ENCODE measurements around the gene SMARCD3. TPM values are rescaled to one million over a fixed set of nuclear protein-coding genes. Genes with fewer than 3 reads are reported as not detected.
A peak's percentile ranks its signal among the peaks of the same experiment; 100 is the strongest.

Gene SMARCD3
- total and polyA plus RNA-seq, 12 donors, result 77.7 to 175 (median 97.6) TPM

DNA sequence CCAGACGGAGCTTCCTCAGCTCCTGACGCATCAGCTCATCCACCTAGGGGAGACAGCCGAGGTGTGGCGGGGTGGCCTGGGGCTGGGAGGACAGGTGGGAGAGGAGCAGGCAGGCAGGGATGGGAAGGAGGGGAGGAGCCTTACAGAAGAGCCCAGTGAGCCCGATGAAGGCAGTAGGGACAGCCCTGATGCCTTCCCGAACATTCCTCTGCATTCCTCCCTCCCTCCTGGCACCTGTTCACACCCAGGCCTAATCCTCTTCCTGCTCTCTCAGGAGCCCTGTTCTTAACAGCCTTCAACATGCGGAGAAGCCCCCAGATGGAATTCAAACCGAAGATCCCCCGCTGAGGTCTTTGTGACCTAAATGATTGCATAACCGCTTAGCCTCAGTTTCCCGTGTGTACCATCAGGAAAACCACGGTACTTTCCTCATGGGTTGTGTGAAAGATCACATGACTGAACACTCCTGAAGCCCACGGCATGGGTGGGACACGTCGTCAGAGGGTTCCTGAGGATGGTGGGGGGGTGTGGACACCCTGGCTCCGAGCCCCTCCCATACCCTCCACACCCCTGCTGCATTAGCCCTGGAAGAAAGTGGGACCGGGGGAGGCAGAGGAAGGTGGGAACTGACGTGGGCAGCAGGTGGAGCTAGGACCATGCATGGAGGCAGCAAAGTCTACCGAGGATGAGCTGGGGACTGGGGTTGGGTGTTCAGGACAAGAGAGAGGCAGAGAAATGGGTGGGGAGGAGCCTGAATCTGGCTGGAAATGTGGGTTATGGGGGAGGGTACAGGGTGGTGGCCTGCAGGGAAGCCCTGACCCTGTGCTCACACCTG lies 52.7 kb downstream of the SMARCD3 start:
- Histone ChIP-seq H3K27ac (no peak overlapping the region), H3K36me3 (no peaks in the 10 kb centered on the region), H3K4me3 (no peak overlapping the region), H3K4me1 (peaks cover 0 to 8% (median 0%) of the 10 kb centered on the region in 9 donors), H3K27me3 (peaks cover 0 to 18% (median 5%) of the 10 kb centered on the region in 7 donors), H3K9me3 (no peaks in the 10 kb centered on the region)
- no peak for DNase-seq
- no peak for ATAC-seq
- TF ChIP-seq, protein P1, sequence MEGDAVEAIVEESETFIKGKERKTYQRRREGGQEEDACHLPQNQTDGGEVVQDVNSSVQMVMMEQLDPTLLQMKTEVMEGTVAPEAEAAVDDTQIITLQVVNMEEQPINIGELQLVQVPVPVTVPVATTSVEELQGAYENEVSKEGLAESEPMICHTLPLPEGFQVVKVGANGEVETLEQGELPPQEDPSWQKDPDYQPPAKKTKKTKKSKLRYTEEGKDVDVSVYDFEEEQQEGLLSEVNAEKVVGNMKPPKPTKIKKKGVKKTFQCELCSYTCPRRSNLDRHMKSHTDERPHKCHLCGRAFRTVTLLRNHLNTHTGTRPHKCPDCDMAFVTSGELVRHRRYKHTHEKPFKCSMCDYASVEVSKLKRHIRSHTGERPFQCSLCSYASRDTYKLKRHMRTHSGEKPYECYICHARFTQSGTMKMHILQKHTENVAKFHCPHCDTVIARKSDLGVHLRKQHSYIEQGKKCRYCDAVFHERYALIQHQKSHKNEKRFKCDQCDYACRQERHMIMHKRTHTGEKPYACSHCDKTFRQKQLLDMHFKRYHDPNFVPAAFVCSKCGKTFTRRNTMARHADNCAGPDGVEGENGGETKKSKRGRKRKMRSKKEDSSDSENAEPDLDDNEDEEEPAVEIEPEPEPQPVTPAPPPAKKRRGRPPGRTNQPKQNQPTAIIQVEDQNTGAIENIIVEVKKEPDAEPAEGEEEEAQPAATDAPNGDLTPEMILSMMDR (IDR thresholded peaks at IDR 0.05), result no peak
- WGBS, 2 donors, result 59 to 65% methylated on average over 18 to 19 of the region's 19 CpGs
- intact Hi-C loops (cut with DNase I), result no loop called here

DNA sequence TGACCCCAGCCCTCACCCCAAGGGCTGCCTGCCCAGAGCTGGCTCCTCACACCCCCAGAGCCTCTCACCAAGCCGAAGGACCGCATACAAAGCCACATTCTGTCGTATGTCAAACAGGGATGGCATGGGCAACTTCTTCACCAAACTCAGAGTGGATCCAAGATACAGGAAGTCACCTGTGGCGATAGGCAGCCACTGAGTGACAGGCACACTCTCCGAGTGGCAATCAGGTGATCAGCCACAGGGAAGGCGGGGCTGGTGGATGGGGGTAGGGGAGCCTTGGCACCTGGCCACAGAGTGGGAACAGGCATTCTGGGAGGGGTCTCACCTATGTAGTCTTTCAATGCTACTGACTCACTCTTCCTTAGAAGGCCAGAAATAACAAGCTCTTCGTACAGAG lies 54.3 kb downstream of the SMARCD3 start:
- TF ChIP-seq, protein P1 (IDR thresholded peaks at IDR 0.05), result no peak
- no peaks in the 10 kb centered on the region for H3K36me3 ChIP-seq
- WGBS, 2 donors, result 75 to 86% methylated on average over 7 of the region's 7 CpGs
- no peak for DNase-seq
- H3K27ac ChIP-seq, result no peak overlapping the region
- H3K27me3 ChIP-seq, result peaks cover 0 to 12% (median 3%) of the 10 kb centered on the region in 7 donors
- no peak overlapping the region for H3K4me3 ChIP-seq
- no peaks in the 10 kb centered on the region for H3K9me3 ChIP-seq
- intact Hi-C loops (cut with DNase I), result no loop called here
- H3K4me1 ChIP-seq, result no peaks in the 10 kb centered on the region
- no peak for ATAC-seq

DNA sequence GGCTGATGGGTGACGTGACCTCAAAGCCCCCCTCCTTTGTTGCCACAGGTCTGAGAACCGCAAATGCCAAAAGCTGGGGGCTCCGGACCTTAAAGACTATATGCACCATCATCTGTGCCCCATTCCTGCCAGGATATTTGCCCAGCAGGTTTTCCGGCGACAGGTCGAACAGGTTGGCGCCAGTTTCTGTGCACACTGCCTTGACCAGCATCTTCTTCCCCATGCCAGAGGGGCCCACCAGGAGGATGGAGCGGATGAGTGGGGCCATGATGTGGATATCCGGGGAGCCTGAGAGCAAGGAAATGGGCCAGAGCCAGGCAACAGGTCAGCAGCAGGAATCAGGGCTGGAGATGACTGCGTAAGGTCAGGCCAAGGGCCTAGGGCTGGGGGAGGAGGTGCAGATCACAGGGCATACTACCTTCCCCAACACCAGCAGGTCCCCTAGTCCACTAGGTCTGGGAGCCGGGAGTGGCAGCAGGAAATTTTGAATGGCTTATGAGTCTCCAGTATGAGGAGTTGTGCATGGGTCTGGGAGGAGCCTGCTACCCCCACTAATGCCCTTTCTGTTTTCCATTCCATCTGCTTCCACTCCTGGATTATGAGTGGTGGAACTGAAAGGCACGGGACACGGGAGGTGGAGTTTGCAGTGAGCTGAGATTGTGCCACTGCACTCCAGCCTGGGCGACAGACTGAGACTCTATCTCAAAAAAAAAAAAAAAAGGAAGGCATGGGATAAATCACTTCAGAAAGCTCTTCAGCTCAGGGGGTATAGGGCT lies 55.1 kb downstream of the SMARCD3 start:
- ATAC-seq (peak in 1 of 8 donors; percentile 34), DNase-seq (no peak)
- TF ChIP-seq, protein P1 (IDR thresholded peaks at IDR 0.05), result no peak
- Histone ChIP-seq H3K36me3 (no peaks in the 10 kb centered on the region), H3K4me3 (no peak overlapping the region), H3K4me1 (peaks cover 0 to 3% (median 0%) of the 10 kb centered on the region in 9 donors), H3K27me3 (peaks cover 0 to 12% (median 0%) of the 10 kb centered on the region in 7 donors), H3K27ac (no peak overlapping the region), H3K9me3 (no peaks in the 10 kb centered on the region)
- intact Hi-C loops (cut with DNase I), result no loop called here
- 94% methylated on average over 14 of the region's 14 CpGs for WGBS, 2 donors

DNA sequence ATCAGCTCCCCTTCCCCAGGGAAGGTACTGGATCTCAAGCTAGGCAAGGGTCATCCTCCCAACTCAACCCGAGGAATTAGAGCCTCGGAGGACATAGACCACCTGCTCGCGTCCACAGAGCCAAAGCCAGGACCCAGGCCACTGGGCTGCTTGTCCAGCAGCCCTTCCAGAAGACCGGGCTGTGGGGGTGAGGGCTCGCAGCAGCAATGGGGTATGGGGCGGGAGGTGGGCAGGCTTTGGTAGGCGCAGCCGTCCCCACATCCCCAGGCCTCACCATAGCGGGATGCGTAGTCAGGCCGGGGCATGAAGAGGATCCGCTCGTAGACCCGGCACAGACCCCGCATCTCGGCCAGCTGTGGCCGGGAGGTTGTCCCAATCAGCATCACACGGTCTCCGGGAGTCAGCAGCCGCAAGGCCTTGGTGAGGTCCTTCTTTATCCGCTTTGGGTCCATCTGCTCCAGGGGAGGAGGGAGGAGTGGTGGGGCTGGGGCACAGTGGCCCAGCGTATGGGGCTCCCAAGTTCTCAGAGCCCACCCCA lies 56.4 kb downstream of the SMARCD3 start:
- H3K9me3 ChIP-seq, result no peaks in the 10 kb centered on the region
- intact Hi-C loops (cut with DNase I), result no loop called here

More for the DNA sequence above, 56.4 kb downstream of the SMARCD3 start:
- no peak for ATAC-seq
- Histone ChIP-seq H3K27ac (no peak overlapping the region), H3K36me3 (no peaks in the 10 kb centered on the region), H3K4me1 (peaks cover 0 to 15% (median 0%) of the 10 kb centered on the region in 9 donors), H3K4me3 (no peak overlapping the region), H3K27me3 (peaks cover 0 to 12% (median 0%) of the 10 kb centered on the region in 7 donors)
- no peak for DNase-seq
- 94 to 98% methylated on average over 23 of the region's 23 CpGs for WGBS, 2 donors
- TF ChIP-seq, protein P1 (IDR thresholded peaks at IDR 0.05), result no peak

Data from heart right ventricle (tissue), 16 donors.